ENCODE measurements around the gene MAEA.

The MAEA gene

GRCh38 chr4:1355378-1355777, 65.7 kb downstream of the MAEA start:
- no peak for FAIRE-seq

GRCh38 chr4:1356181-1356998, 66.7 kb downstream of the MAEA start:
- no peak for FAIRE-seq

- FAIRE-seq = no peak
Measured at GRCh38 chr4:1357356-1358248, 67.9 kb downstream of the MAEA start.

GRCh38 chr4:1358421-1359143, 68.9 kb downstream of the MAEA start:
- FAIRE-seq = no peak

- FAIRE-seq = no peak
Measured at GRCh38 chr4:1359144-1359501, 69.4 kb downstream of the MAEA start.

GRCh38 chr4:1359976-1360375, 70.3 kb downstream of the MAEA start:
- FAIRE-seq = no peak

- FAIRE-seq = no peak
Measured at GRCh38 chr4:1360423-1361283, 71.0 kb downstream of the MAEA start.

- no peak for FAIRE-seq
Measured at GRCh38 chr4:1361431-1361830, 71.7 kb downstream of the MAEA start.

- no peak for FAIRE-seq
Measured at GRCh38 chr4:1362046-1362445, 72.4 kb downstream of the MAEA start.

GRCh38 chr4:1362521-1362920, 72.8 kb downstream of the MAEA start:
- FAIRE-seq = no peak

GRCh38 chr4:1363513-1363912, 73.8 kb downstream of the MAEA start:
- FAIRE-seq = no peak

GRCh38 chr4:1364217-1364616, 74.5 kb downstream of the MAEA start:
- no peak for FAIRE-seq

GRCh38 chr4:1364748-1365147, 75.1 kb downstream of the MAEA start:
- no peak for FAIRE-seq

- FAIRE-seq = no peak
Measured at GRCh38 chr4:1365271-1366178, 75.8 kb downstream of the MAEA start.

- FAIRE-seq = no peak
Measured at GRCh38 chr4:1366371-1367229, 76.9 kb downstream of the MAEA start.

- no peak for FAIRE-seq
Measured at GRCh38 chr4:1367230-1367935, 77.7 kb downstream of the MAEA start.

- no peak for FAIRE-seq
Measured at GRCh38 chr4:1367936-1368289, 78.2 kb downstream of the MAEA start.

- FAIRE-seq = no peak
Measured at GRCh38 chr4:1368421-1369090, 78.9 kb downstream of the MAEA start.

GRCh38 chr4:1369091-1369450, 79.4 kb downstream of the MAEA start:
- no peak for FAIRE-seq
